ENCODE data around the gene CLDN19. TPM values are rescaled to one million over a fixed set of nuclear protein-coding genes. Genes with fewer than 3 reads are reported as not detected.
A peak's percentile ranks its signal among the peaks of the same experiment; 100 is the strongest.
"Not testable (repeated sequence)": the region's sequence is repeated elsewhere in the genome, so short reads cannot be mapped to it uniquely, and the experiment has no call there.

Gene CLDN19
- total RNA-seq, 1 donor from 2014 or later, result not detected

- no peak for DNase-seq (ENCODE audit: low spot score)
These were observed 19.1 kb upstream of the CLDN19 start for GRCh38 chr1:42759114-42759513.

GRCh38 chr1:42758641-42759040 is 18.6 kb upstream of the CLDN19 start:
- no peak for DNase-seq (ENCODE audit: low spot score)

- no peak for DNase-seq (ENCODE audit: low spot score)
These were observed 17.8 kb upstream of the CLDN19 start for GRCh38 chr1:42757892-42758275.

GRCh38 chr1:42756956-42757891 is 17.2 kb upstream of the CLDN19 start:
- peak; percentile 40 for DNase-seq (ENCODE audit: low spot score)

- DNase-seq (ENCODE audit: low spot score), result no peak
These were observed 13.0 kb upstream of the CLDN19 start for GRCh38 chr1:42753070-42753469.

GRCh38 chr1:42752284-42752683 is 12.2 kb upstream of the CLDN19 start:
- no peak for DNase-seq (ENCODE audit: low spot score)

GRCh38 chr1:42751511-42752070 is 11.6 kb upstream of the CLDN19 start:
- not testable (repeated sequence) for DNase-seq (ENCODE audit: low spot score)

- no peak for DNase-seq (ENCODE audit: low spot score)
These were observed 10.0 kb upstream of the CLDN19 start for GRCh38 chr1:42750041-42750440.

- no peak for DNase-seq (ENCODE audit: low spot score)
These were observed 8.7 kb upstream of the CLDN19 start for GRCh38 chr1:42748461-42749410.

- no peak for DNase-seq (ENCODE audit: low spot score)
These were observed 8.0 kb upstream of the CLDN19 start for GRCh38 chr1:42748021-42748420.

GRCh38 chr1:42747125-42747524 is 7.1 kb upstream of the CLDN19 start:
- DNase-seq (ENCODE audit: low spot score), result no peak

- DNase-seq (ENCODE audit: low spot score), result no peak
These were observed 6.5 kb upstream of the CLDN19 start for GRCh38 chr1:42746436-42747105.

- no peak for DNase-seq (ENCODE audit: low spot score)
These were observed 5.8 kb upstream of the CLDN19 start for GRCh38 chr1:42745851-42746250.

GRCh38 chr1:42744148-42744413 is 4.0 kb upstream of the CLDN19 start:
- no peak for DNase-seq (ENCODE audit: low spot score)

- peak; percentile 76 for DNase-seq (ENCODE audit: low spot score)
These were observed 3.5 kb upstream of the CLDN19 start for GRCh38 chr1:42743317-42744147.

- DNase-seq (ENCODE audit: low spot score), result peak; percentile 39
These were observed 2.7 kb upstream of the CLDN19 start for GRCh38 chr1:42742617-42743316.

- no peak for DNase-seq (ENCODE audit: low spot score)
These were observed 2.1 kb upstream of the CLDN19 start for GRCh38 chr1:42742141-42742540.

- no peak for DNase-seq (ENCODE audit: low spot score)
These were observed 1.7 kb upstream of the CLDN19 start for GRCh38 chr1:42741706-42742105.

GRCh38 chr1:42740851-42741580 is 980 bp upstream of the CLDN19 start:
- DNase-seq (ENCODE audit: low spot score), result peak; percentile 80

Data from umbilical cord (tissue), 2 donors.